Activated CD8-positive, alpha-beta memory T cell treated with anti-CD3 and anti-CD28 coated beads for 48 hours (primary cell): Measurements from ENCODE around the gene KLHL5.
"Not testable (repeated sequence)": the region's sequence is repeated elsewhere in the genome, so short reads cannot be mapped to it uniquely, and the experiment has no call there.

Experiments used
- DNase-seq, 3 experiments: peaks; one replicate each; pipeline ENCODE4 v3.0.0-alpha.2; 2020; ENCODE audit warnings: low read depth in 2 of 3, low spot score in 2 of 3

Gene KLHL5

DNA sequence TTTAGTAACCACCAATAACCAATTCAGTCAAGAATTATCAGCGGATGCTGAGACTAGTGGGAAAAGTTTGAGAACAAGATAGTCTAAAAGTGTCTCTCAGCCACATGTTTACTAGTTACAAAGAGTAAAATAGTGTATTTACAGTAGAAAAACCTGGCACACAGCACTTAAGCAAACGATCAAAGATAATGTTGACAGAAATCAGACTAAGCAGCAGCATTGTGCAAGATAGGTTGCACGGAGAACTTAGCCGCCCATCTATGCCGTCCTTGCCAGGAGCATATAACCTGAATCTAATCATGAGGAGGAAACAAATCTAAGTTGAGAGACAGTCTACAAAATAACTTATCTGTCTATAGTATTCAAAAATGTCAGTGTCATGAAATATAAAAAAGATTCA is 35.3 kb downstream of the KLHL5 start:
- no peak for DNase-seq

DNA sequence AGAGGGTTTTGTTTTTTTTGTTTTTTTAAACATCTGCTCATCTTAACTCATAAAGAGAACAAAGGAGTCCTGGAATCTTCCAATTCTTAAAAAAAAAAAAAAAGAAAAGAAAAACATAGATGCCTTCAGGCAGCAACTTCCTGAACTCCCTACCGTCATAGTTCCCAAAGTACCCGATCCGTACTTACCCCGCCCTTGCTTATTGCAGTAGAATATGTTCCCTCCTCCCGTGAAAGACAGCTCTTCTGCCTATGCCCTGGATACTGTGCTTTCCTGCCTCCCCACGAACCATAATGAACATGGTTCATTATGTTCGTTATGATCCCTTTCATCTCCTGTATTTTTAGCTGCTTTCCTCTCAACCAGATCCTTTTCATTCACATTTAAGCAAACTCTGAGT is 40.3 kb downstream of the KLHL5 start:
- DNase-seq: no peak

DNA sequence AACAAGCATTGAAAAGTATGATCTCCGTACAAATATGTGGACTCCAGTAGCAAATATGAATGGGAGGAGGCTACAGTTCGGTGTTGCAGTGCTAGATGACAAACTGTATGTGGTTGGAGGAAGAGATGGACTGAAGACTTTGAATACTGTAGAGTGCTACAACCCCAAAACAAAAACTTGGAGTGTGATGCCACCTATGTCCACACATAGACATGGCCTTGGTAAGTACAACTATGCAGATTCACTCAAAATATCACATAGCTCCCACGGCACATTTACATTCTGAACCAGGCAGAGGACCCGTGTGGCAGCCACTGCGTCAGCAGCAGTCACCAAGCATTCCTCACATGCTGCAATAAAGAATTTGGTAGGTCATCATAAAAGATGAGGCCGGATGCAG is 41.3 kb downstream of the KLHL5 start:
- no peak for DNase-seq

DNA sequence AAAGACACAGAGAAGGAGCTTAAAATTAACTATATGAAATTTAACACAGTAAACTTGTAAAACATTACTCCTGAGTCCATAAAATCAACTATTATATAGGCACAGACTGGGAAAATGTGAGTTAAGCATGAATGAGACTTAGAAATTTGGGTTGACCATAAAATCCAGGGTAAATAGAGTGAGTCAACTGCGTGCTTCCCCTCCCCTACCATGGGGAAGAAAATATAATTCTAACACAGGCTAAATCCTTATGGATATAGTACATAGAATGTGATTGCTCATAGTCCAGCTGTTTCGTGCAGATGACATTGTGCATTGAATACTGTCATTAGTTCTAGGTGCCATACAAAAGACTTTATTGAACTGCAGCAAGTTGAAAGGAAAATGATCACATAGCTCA is 42.2 kb downstream of the KLHL5 start:
- DNase-seq: no peak

DNA sequence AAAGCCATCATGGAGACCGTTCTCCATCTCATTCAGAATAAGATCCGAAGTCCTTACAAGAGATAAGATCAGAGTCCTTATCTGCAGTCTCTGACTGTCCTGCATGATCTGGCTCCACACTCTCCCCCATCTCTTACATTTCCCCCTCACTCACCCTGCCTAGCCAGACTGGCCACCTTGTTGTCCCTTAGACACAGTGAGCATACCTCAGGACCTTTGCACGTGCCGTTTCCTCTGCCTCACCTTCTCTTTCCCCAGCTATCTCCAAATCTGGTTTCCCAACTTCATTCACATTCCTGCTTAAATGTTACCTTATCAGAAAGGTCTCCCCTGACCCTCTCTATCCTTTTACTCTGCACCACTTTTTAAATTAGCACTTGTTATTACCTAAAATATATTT is 44.0 kb downstream of the KLHL5 start:
- DNase-seq: no peak

DNA sequence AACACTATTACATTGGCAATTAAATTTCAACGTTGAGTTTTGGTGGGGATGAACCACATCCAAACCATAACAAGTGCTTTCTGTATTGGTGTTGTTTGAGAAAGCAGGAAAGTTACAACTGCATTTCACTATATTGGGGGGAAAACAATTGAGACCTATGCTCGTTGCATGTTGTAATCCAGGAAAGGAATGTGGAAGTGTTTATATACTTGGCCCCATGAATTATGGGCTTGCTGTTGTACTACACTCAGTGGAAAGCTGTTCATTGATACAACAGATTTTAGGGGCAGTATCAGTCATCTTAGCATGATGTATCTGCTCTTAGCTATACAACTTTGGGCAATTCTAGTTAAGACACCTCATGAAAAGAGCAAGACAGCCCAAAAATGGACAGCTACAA is 52.4 kb downstream of the KLHL5 start:
- no peak for DNase-seq

DNA sequence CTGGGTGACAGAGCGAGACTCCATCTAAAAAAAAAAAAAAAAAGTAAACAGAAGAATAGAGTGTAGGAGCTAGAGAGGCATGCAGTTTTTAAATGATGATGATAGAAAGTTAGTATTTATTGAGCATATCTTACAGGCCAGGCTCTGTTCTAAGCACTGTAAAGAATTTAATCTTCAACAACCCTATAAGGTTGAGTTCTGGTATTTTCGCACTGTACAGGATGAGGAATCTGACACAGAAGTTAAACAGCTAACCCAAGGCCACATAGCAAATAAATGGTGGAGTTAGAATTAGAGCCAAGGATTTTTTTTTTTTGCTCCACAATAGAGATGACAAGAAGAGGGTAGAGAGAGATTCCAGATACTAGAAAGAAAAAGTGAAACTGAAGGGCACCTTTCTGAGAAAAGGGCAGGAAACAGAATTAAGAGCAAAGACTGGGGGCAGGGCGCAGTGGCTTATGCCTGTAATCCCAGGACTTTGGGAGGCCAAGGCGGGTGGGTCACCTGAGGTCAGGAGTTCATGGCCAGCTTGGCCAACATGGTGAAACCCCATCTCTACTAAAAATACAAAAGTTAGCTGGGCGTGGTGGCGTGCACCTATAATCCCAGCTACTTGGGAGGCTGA is 56.1 kb downstream of the KLHL5 start:
- no peak for DNase-seq

DNA sequence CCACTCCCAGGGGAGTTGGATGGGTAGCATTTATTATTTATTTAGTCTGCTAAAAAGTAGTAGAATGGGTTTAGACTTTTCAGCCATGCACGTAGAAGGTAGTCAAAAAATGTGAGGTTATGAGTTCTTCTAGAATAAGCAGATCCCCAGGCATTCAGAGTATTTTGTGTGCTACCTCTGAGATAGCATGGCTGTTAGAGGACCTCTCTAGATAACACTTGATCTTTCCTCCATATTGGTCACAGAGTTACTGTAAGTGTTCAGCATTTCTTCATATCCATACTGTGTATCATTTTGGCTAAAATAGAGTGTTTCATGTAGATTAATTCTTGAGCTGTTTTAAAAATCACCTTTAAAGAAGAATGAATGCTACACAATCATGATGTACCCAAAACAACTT is 58.4 kb downstream of the KLHL5 start:
- no peak for DNase-seq

DNA sequence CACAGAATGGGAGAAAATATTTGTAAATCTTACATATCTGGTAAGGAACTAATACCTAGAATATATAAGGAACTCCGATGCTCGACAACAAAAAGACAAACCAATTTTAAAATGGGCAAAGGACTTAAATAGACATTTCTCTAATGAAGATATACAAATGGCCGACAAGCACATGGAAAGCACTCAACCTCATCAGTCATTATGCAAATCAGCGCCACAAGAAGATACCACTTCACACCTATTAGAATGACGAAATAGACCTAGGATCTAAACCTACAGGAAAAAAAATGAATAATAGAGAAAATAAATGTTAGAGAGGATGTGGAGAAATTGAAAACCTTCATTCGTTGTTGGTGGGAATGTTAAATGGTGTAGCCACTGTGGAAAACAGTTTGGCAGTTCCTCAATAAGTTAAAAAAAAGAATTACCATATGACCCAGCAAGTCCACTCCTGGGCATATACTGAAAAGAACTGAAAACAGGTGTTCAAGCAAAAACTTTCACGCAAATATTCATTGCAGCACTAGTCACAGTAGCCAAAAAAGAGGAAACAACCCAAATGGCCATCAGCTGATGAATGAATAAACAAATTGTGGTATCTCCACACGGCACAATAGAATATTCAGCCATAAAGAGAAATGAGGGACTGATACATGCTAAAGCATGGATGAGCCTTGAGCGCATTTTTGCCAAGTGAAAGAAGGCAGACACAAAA is 63.0 kb downstream of the KLHL5 start:
- no peak for DNase-seq

DNA sequence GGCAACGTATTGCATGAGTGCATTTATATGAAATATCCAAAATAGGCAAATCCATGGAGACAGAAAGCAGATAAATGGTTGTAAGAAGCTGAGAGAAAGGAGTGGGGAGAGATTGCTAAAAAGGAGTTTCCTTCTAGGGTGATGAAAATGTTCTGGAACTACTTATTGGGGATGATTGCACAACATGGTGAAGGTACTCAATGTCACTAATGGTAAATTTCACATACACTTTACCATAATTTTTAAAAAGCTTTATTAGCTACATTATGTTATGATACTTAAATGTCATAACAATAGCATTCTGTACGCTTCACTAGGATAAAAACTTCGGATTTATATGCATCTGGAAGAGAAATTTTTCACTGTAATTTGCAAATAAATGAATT is 63.6 kb downstream of the KLHL5 start:
- DNase-seq: no peak

DNA sequence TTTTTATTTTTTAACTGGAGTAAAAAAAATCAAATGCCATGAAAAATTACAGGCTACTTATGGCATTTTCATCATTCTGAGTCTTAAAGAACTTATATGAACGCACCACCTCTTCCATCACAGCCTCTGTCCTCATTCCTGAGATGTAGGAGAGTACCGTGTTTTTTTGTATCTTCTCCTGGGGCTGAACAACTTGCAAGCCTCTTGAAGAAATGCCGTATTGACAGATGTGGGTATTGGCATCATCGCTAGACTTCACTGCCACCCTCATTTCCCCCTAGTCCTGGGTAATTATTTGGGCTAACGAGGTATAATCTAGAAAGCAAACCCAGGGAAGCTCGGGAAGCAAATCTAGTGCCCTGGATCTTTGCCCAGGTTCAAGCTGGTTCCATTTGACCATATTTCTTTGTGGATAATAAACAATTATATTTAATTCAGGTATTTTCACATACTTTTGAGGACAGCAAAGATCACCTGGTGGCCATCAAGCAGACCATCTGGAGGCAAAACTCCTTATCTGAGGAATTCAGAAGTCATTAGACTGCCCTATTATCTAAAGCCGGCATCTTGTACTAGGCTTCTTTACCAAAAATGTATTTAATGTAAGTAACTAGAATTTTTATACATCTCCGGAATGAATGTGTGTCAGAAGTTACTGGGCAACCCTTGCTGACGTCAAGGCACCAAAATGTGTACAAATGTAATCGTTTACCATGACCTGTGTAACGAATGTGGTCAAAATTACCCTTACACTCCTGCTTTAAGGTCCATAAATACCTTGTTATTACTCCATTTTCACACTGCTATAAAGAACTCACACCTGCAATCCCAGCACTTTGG is 64.4 kb downstream of the KLHL5 start:
- DNase-seq: no peak

DNA sequence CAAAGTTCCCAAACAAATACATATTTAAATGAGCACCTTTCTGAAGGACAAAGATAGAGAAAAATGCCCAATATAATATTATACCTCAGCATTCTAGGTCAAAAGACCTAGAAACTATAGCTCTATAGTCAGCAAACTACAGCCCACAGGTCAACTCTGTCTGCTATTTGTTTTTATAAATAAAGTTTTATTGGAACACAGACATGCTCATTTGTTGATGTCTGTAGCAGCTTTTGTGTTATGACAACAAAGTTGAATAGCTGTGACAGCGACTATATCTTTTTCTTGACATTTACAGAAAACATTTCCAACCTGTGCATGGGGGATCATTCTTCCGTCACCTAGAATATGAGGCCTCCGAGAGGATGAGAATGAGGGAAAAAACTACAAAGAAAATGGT is 71.6 kb downstream of the KLHL5 start:
- no peak for DNase-seq

DNA sequence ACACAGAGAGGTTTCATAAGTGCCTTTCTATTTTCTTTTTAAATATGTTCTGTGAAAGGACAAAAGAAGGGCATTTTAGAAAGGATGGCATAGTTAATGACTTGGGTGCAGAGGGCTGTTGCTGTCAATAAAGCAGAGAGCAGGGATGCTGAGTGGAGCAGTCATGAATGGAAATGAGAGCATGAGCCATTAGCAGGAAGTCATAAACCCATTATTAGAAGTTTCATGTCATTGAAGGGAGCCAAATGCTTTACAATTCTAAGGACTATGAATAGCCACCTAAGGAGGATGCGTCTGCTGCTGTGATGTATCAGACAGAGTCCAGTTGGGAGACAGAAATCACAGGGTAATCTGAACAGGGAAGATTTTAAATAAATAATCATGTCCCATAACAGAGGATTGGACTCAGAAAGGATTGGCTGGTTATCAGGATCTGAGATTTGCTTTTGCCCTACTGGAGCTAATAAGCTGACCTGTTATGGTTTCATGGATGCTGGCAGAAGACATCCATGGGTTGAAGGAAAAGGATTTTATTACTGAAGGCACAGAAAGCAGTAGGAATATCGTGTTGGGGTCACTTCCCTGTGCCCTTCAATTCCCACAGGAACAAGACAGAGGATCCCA is 72.8 kb downstream of the KLHL5 start:
- DNase-seq: no peak

DNA sequence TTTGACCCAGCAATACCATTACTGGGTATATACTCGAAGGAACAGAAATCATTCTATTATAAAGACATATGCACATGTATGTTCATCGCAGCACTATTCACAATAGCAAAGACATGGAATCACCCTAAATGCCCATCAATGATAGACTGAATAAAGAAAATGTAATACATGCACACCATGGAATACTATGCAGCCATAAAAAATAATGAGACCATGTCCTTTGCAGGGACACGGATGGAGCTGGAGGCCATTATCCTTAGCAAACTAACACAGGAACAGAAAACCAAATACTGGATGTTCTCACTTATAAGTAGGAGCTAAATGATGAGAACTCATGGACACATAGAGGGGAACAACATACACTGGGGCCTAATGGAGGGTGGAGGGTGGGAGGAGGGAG is 76.2 kb downstream of the KLHL5 start:
- DNase-seq: not testable (repeated sequence)

DNA sequence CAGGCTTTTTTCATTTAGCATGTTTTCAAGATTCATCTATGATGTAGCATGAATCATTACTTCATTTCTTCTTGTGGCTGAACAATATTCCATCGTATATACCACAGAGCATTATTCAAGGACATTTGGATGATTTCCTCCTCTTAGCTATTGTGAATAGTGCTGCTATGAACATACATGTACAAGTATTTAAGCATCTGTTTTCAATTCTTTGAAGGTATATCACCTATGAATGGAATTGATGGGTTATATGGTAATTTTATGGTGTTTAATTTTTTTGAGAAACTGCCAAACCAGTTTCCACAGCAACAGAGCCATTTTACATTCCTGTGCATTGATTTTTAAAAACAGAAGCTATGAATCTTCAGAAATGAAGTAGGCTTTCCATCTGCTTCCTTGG is 84.2 kb downstream of the KLHL5 start:
- DNase-seq: no peak

DNA sequence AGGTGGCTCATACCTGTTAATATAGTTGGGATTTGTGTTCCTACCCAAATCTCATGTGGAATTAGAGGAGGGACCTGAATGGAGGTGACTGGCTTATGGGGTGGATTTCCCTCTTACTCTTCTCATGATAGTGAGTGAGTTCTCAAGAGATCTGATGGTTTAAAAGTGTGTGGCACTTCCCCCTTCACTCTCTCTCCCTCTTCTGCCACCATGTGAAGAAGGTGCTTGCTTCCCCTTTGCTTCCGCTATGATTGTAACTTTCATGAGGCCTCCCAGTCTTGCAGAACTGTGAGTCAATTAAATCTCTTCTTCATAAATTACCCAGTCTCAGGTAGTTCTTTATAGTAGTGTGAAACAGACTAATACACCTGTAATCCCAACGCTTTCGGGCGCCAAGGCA is 92.0 kb downstream of the KLHL5 start:
- DNase-seq: no peak

DNA sequence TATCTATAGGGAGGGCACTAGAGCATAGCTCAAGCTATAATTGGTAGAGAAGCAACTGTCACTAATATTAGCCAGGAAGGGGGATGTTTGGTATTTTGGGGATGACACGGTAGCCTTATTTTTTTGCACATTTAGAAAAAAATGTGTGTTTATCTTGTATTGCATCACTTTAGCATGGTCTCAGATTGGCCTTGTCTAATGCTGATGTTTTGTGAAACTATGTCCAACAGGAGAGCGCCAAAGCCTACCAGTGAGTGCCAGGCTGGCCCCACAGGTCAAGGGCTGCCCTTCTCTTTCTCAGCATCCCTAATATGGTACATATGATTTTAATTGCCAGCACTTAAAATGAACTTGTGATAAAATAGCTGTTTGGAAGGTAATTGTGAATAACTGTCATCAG is 95.5 kb downstream of the KLHL5 start:
- no peak for DNase-seq

DNA sequence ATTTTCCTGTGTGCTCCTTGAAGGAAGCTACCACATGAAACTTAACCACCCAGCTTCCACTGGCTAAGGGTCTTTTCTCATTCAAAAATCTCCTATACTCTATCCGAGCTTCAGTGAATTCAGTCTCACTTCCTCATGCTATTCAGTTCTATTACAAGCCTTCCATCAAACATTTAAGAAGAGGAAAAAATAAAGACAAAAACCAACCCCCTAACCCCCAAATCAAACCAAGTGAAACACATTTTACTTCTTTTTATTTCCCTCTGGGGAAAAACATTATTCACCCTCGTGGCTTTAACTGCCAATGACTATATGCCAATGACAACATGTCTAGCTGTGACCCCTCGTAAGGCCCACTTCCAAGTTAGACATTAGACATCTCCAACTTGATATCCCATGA is 104.1 kb downstream of the KLHL5 start:
- no peak for DNase-seq

DNA sequence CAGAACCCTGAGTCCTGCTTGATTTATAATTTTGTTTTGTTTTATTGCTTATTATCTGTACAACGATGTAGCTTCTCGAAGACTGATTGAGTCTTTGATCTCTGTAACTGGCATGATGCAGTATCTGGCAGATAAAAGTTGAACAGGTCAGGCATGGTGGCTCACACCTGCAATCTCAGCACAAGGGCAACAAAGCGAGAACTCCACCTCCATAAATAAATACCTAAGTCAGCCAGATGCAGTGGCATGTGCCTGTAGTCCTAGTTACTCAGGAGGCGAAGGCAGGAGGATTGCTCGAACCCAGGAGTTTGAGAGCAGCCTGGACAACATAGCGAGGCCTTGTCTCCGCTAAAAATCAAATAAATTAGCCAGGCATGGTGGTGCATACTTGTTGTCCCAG is 104.6 kb downstream of the KLHL5 start:
- no peak for DNase-seq

DNA sequence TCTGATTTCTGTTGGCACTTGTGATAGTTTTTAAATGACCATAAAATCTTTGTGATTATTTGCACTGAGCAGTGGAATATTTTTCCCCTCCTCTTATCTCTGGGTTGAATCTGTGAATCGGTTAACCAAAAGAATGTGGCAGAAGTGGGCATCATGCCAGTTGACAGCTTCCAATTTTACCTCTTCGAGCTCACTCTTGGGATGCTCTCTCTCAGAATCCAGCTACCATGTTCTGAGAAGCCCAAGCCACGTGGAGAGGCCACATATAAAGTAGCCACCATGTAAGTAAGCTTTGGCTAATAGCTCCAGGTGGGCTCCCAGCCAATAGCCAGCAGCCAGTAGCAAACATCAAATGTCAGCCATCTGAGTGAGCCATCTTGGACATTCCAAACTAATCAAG is 107.4 kb downstream of the KLHL5 start:
- DNase-seq: no peak

DNA sequence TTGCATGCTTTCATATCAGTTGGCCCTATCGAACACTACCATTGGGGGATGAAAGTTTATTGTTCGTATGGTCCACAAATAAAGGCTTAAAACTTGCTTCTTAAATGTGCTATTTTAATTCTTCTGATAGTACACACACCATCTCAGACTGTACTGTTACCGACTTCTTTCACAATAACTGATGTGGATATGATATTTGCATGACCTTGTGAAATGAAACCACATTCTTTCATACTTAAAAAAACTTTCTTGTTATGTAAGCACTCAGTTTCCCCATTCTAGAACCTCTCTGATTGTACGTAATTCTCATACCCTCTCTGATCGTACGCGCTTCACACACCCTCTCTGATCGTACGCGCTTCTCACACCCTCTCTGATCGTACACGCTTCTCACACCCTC is 108.3 kb downstream of the KLHL5 start:
- DNase-seq: no peak
